Stimulated activated CD4-positive, alpha-beta T cell treated with anti-CD3 and anti-CD28 coated beads, Interleukin-15, amount 100 ng/mL, for 24 hours (primary cell): Measurements from ENCODE around the gene P3H1.
"Not testable (repeated sequence)": the region's sequence is repeated elsewhere in the genome, so short reads cannot be mapped to it uniquely, and the experiment has no call there.

Experiments used
- DNase-seq: peaks from one replicate; pipeline ENCODE4 v3.0.0-alpha.2; 2020

P3H1 gene

GRCh38 chr1:42766741-42767509 lies at the start of gene P3H1, which contains the start of gene C1orf50:
P3H1 (minus strand) TSS chr1:42767028; CDS start chr1:42766971, 57 bp downstream.
C1orf50 (plus strand) TSS chr1:42767249; CDS start chr1:42767312, 63 bp downstream.
- peak; percentile 100 for DNase-seq

GRCh38 chr1:42815941-42816584 lies 49.2 kb upstream of the P3H1 start:
- peak; percentile 13 for DNase-seq

DNA sequence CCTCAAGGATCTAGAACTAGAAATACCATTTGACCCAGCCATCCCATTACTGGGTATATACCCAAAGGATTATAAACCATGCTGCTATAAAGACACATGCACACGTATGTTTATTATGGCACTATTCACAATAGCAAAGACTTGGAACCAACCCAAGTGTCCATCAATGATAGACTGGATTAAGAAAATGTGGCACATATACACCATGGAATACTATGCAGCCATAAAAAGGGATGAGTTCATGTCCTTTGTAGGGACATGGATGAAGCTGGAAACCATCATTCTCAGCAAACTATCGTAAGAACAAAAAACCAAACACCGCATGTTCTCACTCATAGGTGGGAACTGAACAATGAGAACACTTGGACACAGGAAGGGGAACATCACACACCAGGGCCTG lies 48.0 kb upstream of the P3H1 start:
- DNase-seq: not testable (repeated sequence)

DNA sequence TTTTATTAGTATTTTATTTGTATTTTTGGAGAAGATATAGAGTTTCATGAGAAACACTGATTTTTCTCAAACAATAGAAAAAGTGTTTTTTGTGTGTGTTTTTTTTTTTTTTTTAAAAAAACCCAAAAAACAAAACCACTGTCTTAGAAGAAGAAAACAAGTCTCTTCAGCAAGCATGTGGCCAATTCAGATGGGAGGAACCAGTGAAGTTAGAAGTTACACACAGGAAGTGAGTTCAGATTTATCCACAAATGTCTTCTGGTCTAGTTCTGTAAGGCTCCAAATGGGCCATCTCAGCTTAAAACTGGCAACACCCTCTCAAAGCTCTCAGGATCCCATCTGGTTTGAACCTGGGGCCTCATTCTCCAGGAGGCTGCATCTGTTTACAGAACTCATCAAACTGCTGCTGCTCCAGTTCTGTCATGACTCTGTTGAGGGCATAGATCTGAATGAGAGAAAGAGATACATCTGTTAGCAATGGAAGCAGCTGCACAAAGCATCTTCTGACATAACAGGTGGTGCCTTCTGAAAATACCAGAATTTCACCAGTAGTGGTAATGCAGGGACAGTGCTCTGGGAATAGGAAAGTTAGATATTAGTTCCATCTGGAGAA lies 40.3 kb upstream of the P3H1 start:
- no peak for DNase-seq

- DNase-seq: no peak
These were observed 39.8 kb upstream of the P3H1 start for GRCh38 chr1:42806593-42806992.

DNA sequence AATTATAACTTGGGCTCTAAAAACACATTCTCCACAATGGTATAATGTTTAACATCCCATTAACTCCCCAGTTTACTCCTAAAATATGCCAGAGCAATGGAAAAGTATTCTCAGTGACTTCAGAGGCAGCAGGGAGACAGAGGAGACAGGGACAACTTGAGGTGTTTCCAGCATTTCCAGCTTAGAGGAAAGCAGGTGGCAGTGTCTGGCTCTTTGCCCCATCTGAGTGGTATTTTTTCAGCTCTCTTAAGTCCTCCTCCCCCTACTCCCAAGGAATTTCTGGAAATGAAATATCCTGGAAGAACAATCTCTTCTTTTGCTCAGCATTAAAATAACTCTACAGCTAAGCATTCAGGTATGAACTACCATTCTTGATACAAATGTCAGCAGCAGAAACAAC lies 39.3 kb upstream of the P3H1 start:
- DNase-seq: no peak

GRCh38 chr1:42801832-42802473 lies 35.1 kb upstream of the P3H1 start:
- no peak for DNase-seq

GRCh38 chr1:42797979-42798378 lies 31.2 kb upstream of the P3H1 start:
- DNase-seq: no peak

- DNase-seq: no peak
These were observed 30.6 kb upstream of the P3H1 start for GRCh38 chr1:42797414-42797813.

GRCh38 chr1:42793824-42794223 lies 27.0 kb upstream of the P3H1 start:
- DNase-seq: no peak

DNA sequence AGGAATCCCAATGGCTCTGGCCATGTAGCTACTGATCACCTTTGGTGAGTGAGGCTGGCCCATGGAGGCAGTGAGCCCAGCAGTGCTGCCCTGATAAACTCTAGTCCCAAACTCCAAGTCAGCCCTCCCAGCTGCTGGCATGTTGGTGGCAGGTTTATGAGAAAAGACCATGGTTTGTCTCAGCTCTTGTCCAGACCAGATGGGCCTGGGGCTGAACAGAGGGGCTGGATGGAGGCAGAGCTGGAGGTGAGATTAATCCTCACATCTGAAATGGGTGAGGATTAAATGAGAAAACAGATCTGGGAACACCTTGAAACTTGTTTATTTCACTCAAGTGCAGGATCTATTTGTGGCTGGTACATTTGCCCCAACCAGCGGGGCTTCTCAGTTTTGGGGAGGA lies 21.2 kb upstream of the P3H1 start:
- DNase-seq: no peak

- DNase-seq: no peak
These were observed 19.3 kb upstream of the P3H1 start for GRCh38 chr1:42786097-42786496.

DNA sequence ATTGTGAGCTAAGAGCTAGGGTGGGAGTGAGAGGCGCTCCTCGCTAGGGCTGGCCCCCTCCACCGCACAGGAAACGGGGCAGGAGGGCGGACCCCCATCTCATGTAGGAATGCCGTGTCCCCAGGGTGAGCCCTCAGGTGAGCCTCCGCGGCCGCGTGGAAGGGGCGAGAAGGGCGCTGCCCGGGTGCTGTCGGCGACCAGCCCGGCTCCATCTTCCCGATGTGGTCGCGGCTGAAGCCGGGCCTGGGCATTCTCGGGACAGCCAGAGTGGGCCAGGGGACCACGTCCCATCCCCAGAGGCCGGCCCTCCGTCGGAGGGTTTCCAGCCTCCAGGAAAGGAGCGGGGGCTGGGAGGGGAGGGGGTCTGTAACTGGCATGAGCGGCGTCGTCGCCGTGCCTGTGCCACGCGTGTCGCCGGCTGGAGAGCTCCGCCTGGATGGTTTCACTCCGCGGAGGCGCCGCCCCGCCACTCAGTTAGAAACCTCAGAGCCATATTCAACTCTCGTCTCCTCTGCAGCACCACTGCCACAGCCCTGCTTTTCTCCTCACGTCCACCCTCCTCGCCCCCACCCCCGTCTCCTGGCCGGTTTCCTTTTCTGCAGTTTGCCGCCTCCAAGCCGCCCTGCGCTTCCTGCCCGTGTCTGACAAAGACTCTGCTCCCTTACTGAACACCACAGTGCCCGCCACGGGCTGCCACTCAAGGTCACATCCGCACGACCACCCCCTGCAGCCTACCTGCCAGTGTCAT lies 18.3 kb upstream of the P3H1 start, which contains the start of gene TMEM269:
Gene TMEM269 (plus strand): TSS at position 46 of the 748 bp plus-strand sequence. CDS start 4,903 bp downstream, outside the sequence.
- DNase-seq: peak; percentile 58

- DNase-seq: no peak
These were observed 17.7 kb upstream of the P3H1 start for GRCh38 chr1:42784547-42784945.

DNA sequence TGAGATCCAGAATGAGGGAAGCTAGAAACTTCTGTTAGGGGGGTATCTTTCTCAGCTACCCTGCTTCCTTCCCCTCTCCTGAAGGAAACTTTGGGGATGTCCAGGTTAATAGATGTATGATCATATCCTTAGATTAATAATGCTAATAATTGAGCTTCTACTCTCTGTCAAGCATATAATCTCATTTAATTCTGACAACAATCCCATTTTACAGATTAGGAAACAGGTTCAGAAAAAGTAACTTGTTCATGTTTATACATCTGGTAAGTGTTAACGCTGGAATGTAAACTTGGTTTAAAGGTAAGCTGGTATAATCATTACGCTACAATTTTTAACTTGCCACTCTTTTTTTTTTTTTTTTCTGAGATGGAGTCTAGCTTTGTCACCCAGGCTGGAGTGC lies 16.3 kb upstream of the P3H1 start:
- no peak for DNase-seq

DNA sequence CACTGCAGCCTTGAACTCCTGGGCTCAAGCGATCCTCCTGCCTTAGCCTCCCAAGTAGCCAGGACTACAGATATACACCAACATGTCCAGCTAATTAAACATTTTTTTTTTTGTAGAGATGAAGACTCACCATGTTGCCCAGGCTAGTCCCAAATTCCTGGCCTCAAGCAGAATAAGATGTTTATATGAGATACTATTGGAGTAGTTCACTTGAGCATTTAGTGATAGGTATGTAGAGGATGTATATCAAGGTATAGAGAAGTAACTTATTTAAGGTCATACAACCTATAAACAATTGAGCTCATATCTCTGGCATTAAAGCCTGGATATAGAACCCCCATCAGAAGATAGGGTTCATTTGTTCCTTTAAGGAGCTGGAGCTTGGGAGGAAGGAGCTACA lies 13.3 kb upstream of the P3H1 start:
- DNase-seq: no peak

GRCh38 chr1:42779725-42780124 lies 12.9 kb upstream of the P3H1 start:
- no peak for DNase-seq

DNA sequence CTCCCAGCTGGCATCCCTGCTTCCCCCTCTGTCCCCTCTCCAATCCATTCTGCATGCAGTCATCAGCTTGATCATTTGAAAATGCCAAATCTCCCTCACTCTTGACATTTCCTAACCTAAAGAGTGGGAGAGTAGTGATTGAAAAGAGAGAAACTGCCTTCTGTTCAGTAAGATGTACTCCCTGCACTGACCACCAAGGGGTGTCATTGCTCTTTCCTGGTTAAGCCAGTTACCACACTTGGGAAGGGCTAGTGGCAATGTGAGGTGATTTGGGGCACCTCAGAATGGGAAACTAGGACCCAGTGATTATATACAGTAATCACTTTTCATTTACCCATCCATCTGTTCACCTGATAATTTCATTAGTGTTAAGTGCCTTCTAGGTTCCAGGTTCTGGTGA lies 11.0 kb upstream of the P3H1 start:
- peak; percentile 38 for DNase-seq

GRCh38 chr1:42776502-42776901 lies 9.7 kb upstream of the P3H1 start:
- no peak for DNase-seq

DNA sequence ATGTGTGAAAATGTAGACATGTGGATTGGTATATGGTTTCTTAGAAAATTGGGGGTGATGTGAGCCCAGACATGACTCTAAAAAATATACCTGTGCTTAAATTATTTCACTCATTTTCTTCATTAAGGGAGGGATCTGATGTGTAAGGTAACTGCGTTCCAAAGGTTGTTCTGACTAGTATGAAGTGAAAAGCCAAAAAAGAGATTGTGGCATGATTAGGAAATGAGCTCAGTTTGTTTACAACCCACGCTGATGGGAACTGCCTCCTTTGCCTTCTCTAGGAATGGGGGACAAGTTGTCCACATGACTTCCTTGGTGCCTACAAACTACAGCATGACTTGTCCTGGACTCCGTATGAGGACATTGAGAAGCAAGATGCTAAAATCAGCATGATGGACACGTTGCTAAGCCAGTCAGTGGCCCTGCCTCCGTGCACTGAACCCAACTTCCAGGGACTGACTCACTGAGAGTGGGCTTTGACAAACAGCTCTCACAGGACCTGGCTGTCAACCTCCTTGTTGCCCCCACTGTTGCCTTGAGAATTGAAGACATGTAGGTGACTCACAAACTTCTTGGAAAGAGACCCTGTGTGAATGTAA lies 8.2 kb upstream of the P3H1 start:
- DNase-seq: no peak

DNA sequence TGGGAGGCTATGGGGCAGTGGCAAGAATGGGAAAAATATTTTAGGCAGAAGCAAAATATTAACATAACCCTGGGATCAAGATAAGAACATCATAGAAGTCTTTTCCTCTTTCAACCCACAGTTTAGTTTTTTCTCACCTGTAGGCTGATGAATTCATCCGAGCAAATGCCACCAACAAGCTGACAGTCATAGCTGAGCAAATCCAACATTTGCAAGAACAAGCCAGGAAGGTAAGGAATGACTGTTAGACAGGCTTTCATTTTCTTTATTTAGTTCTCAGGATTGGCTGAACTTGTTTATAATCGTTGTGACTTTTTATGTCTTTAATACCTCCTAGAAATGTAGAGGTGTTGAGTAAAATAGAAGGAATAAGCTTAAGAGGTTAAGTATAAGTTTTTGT lies 6.6 kb upstream of the P3H1 start:
- no peak for DNase-seq

DNA sequence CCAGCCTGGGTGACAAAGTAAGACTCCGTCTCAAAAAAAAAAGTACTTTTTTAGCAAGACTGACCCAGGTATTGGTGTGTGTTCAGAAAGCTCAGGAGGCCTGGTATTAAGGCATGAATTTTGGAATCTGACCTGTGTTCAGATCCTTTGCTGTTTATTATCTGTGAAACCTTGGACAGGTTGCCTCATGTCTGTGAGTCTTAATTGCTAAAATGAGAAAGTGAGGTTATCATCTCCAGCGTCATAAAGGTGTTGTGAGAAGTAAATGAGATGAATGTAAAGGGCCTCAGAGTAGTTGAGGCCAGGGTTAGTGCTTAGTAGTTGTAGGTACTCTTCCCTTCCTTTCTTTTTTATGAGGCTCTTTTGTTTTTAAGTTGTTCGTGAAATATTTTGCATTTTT lies 3.0 kb upstream of the P3H1 start:
- DNase-seq: no peak
